ENCODE data around the gene TMEM258.

The TMEM258 gene

GRCh38 chr11:61793083-61793828 is 857 bp upstream of the TMEM258 start:
- no peak for DNase-seq
- H3K36me3 ChIP-seq (replicated peaks): peaks cover 20% of the 10 kb centered on the region
- H3K27ac ChIP-seq: peak overlapping the region; percentile 100
- no peaks in the 10 kb centered on the region for H3K27me3 ChIP-seq (replicated peaks)
- in situ Hi-C loops (cut with HindIII; ENCODE audit: low pct_ligation_motif_present, low sequenced_read_pairs): no loop called here
- no peak for TF ChIP-seq CTCF (IDR thresholded peaks at IDR 0.05; ENCODE audit: low read depth, low read length, missing control alignments)
- H3K4me3 ChIP-seq (ENCODE audit: low read depth, low read length): peak overlapping the region; percentile 86

- TF ChIP-seq CTCF (IDR thresholded peaks at IDR 0.05; ENCODE audit: low read depth, low read length, missing control alignments): peak; percentile 4
- Histone ChIP-seq H3K36me3 (replicated peaks) (peaks cover 32% of the 10 kb centered on the region), H3K4me3 (ENCODE audit: low read depth, low read length) (peak overlapping the region; percentile 86), H3K27ac (peak overlapping the region; percentile 100), H3K27me3 (replicated peaks) (no peaks in the 10 kb centered on the region)
- peak; percentile 96 for DNase-seq
- in situ Hi-C loops (cut with HindIII; ENCODE audit: low pct_ligation_motif_present, low sequenced_read_pairs): no loop called here
Measured at GRCh38 chr11:61791737-61792309, 576 bp downstream of the TMEM258 start.

DNA sequence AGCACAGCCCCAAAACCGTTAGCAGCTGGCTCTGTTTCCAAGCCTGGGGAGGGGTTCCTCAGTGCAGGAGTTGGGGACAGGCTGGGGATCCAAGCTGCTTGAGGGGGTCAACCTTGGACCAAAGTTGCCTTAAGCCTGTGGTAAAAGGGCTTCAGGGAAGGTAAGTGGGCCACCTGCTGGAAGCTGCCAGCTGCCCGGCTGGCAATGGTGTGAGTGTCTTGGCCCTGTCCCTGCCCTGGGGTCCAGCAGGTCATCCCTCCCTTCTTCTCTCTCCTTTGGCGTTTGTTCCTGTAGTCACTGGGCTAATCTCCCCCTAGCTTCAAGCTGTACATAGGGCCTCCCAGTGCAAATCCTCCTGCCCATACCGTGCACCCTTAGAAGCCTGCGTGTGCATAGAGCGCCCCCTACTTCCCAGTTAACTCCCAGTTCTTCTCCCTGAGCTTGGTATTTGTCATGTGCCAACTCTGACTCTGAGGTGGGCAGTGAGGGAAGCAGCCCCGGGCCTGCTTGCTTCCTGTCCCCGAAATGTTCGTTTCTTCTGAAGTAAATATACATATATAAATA is 4.4 kb downstream of the TMEM258 start:
- peak; percentile 59 for DNase-seq
- no peak overlapping the region for H3K4me3 ChIP-seq (ENCODE audit: low read depth, low read length)
- peaks cover 65% of the 10 kb centered on the region for H3K36me3 ChIP-seq (replicated peaks)
- in situ Hi-C loops (cut with HindIII; ENCODE audit: low pct_ligation_motif_present, low sequenced_read_pairs): no loop called here
- no peaks in the 10 kb centered on the region for H3K27me3 ChIP-seq (replicated peaks)
- H3K27ac ChIP-seq: no peak overlapping the region
- peak; percentile 84 for TF ChIP-seq CTCF (IDR thresholded peaks at IDR 0.05; ENCODE audit: low read depth, low read length, missing control alignments)

DNA sequence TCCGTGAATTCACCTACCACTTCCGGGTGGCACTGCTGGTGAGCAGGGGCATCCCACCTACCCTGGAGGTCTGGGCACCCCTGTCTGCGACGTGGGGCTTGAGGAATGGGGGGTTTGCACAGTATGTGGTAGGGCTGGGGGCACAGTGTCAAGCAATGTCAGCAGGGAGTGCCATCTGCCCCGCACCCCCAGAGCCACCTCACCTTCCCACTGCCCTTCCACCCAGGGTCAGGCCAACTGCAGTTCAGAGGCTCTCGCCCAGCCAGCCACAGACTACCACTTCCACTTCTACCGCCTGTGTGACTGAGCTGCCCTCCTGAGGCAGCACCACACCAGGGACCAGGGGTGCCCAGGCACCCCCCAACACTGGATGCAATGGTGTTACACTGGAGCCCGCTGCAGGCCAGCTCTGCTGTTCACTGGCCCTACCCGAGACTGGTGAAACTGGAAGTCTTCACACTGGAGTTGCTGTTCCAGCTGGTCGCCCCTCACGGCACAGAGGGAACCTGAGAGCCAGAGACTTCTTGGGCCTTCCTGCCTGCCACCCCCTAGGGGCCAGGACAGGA is 6.5 kb downstream of the TMEM258 start:
- Histone ChIP-seq H3K27me3 (replicated peaks) (no peaks in the 10 kb centered on the region), H3K36me3 (replicated peaks) (peaks cover 82% of the 10 kb centered on the region), H3K4me3 (ENCODE audit: low read depth, low read length) (no peak overlapping the region), H3K27ac (no peak overlapping the region)
- in situ Hi-C loops (cut with HindIII; ENCODE audit: low pct_ligation_motif_present, low sequenced_read_pairs): no loop called here
- no peak for TF ChIP-seq CTCF (IDR thresholded peaks at IDR 0.05; ENCODE audit: low read depth, low read length, missing control alignments)
- no peak for DNase-seq

- H3K27ac ChIP-seq: no peak overlapping the region
- no peaks in the 10 kb centered on the region for H3K27me3 ChIP-seq (replicated peaks)
- H3K4me3 ChIP-seq (ENCODE audit: low read depth, low read length): no peak overlapping the region
- no peak for DNase-seq
- TF ChIP-seq CTCF (IDR thresholded peaks at IDR 0.05; ENCODE audit: low read depth, low read length, missing control alignments): no peak
- in situ Hi-C loops (cut with HindIII; ENCODE audit: low pct_ligation_motif_present, low sequenced_read_pairs): no loop called here
- peaks cover 84% of the 10 kb centered on the region for H3K36me3 ChIP-seq (replicated peaks)
Measured at GRCh38 chr11:61784506-61784805, 7.9 kb downstream of the TMEM258 start.

All from brain microvascular endothelial cell (primary cell).